Measurements from ENCODE around the gene NID2. TPM values are rescaled to one million over a fixed set of nuclear protein-coding genes. Genes with fewer than 3 reads are reported as not detected.

Gene NID2
- polyA plus RNA-seq, 1 of the 3 experiments (the other 2 are of a cell fraction): 22.7 TPM

DNA sequence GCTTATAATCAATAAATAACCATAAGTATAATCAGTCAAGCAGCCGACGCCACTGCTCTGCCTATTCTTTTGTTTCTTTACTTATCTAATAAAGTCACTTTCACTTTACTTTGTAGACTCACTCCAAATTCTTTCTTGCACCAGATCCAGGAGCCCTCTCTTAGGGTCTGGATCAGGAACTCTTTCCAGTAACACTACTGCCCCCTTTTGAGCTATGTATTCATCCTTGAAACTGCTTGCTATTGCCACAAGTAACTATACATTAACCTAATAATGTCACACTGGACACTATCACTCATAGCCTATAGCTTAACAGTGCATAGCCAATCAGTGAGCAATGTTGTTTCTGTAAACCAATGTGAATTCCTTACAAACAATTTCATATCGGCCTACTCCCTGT, 2.8 kb upstream of the NID2 start:
- Histone ChIP-seq H3K4me3 (ENCODE audit: low read depth in 2 of 2, low read length in 1 of 2) (no peak overlapping the region), H3K36me3 (replicated peaks in 1 of 2; ENCODE audit: control insufficient read depth in 1 of 2, insufficient read depth in 2 of 2, low read length in 1 of 2) (no peaks in the 10 kb centered on the region), H2AFZ (ENCODE audit: low read depth) (no peak overlapping the region), H3K79me2 (ENCODE audit: insufficient read depth) (peaks cover 15% of the 10 kb centered on the region), H3K27ac (ENCODE audit: low read depth in 2 of 2, low read length in 1 of 2) (no peak overlapping the region; a peak in 1 of 4 replicates), H3K9ac (no peak overlapping the region), H4K20me1 (ENCODE audit: insufficient read depth) (no peaks in the 10 kb centered on the region), H3K27me3 (ENCODE audit: insufficient read depth) (no peaks in the 10 kb centered on the region), H3K4me2 (no peak overlapping the region), H3K4me1 (ENCODE audit: control insufficient read depth in 1 of 2, insufficient read depth in 2 of 2, low read depth in 1 of 2, low read length in 1 of 2) (peaks cover 14 to 29% of the 10 kb centered on the region in 2 experiments; a peak in 3 of 4 replicates), H3K9me3 (no peaks in the 10 kb centered on the region), H3K9me2 (no peaks in the 10 kb centered on the region), H3F3A (replicated peaks; ENCODE audit: insufficient read depth) (peaks cover 36% of the 10 kb centered on the region)
- ChIA-PET CTCF (interaction anchor here (0.9 to 5.5 kb wide), 14 partner anchors 9 to 93 kb away, joined by 3 to 45 read pairs (median 4); no protein-coding TSS in a partner anchor), POLR2A (no interaction called here)
- WGBS (ENCODE audit: low lambda C conversion rate): 61% methylated on average over 3 of the region's 3 CpGs
- TF ChIP-seq CHD2 (IDR thresholded peaks at IDR 0.05; ENCODE audit: low read length, partially characterized antibody): no peak
- TF ChIP-seq FOXJ3 (CRISPR knock-in tag; IDR thresholded peaks at IDR 0.05): no peak
- TF ChIP-seq RAD21 (IDR thresholded peaks at IDR 0.05; ENCODE audit: low read length): peak; percentile 65
- TF ChIP-seq GATA2 (CRISPR knock-in tag; IDR thresholded peaks at IDR 0.05): no peak
- no peak for TF ChIP-seq TEAD4 (IDR thresholded peaks at IDR 0.05; ENCODE audit: borderline replicate concordance, insufficient read depth)
- TF ChIP-seq ELF1 (IDR thresholded peaks at IDR 0.05): no peak
- no peak for TF ChIP-seq TCF12 (IDR thresholded peaks at IDR 0.05)
- TF ChIP-seq RXRA (IDR thresholded peaks at IDR 0.05; ENCODE audit: borderline replicate concordance, low read depth): no peak
- TF ChIP-seq RCOR1 (IDR thresholded peaks at IDR 0.05; ENCODE audit: low read length): no peak
- no peak for TF ChIP-seq USF1 (IDR thresholded peaks at IDR 0.05; ENCODE audit: borderline replicate concordance, low read depth)
- TF ChIP-seq CTCF (IDR thresholded peaks at IDR 0.05): peak; percentile 60
- TF ChIP-seq EP300 (IDR thresholded peaks at IDR 0.05; ENCODE audit: borderline replicate concordance in 1 of 2, low read depth in 1 of 2, low read length in 1 of 2): no peak
- no peak for TF ChIP-seq TAF1 (IDR thresholded peaks at IDR 0.05; ENCODE audit: borderline replicate concordance, low read depth, low read length)
- no peak for TF ChIP-seq NRF1 (IDR thresholded peaks at IDR 0.05; ENCODE audit: low read depth, low read length)
- no peak for TF ChIP-seq PBX3 (IDR thresholded peaks at IDR 0.05)
- no peak for TF ChIP-seq EZH2phosphoT487 (IDR thresholded peaks at IDR 0.05; ENCODE audit: borderline replicate concordance, low read depth)
- TF ChIP-seq SMC3 (IDR thresholded peaks at IDR 0.05; ENCODE audit: low read depth, low read length): peak; percentile 38
- TF ChIP-seq FOXM1 (IDR thresholded peaks at IDR 0.05; ENCODE audit: low read depth): no peak
- no peak for TF ChIP-seq MXI1 (IDR thresholded peaks at IDR 0.05; ENCODE audit: low read depth, low read length)
- TF ChIP-seq, protein P1, sequence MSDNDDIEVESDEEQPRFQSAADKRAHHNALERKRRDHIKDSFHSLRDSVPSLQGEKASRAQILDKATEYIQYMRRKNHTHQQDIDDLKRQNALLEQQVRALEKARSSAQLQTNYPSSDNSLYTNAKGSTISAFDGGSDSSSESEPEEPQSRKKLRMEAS (IDR thresholded peaks at IDR 0.05; ENCODE audit: low read depth): no peak
- TF ChIP-seq FOSL2 (IDR thresholded peaks at IDR 0.05; ENCODE audit: borderline replicate concordance, low read depth): no peak
- TF ChIP-seq, protein P2, sequence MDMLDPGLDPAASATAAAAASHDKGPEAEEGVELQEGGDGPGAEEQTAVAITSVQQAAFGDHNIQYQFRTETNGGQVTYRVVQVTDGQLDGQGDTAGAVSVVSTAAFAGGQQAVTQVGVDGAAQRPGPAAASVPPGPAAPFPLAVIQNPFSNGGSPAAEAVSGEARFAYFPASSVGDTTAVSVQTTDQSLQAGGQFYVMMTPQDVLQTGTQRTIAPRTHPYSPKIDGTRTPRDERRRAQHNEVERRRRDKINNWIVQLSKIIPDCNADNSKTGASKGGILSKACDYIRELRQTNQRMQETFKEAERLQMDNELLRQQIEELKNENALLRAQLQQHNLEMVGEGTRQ (IDR thresholded peaks at IDR 0.05; ENCODE audit: borderline replicate concordance, low read depth, low read length): no peak
- no peak for TF ChIP-seq YY1 (IDR thresholded peaks at IDR 0.05; ENCODE audit: low read depth)
- no peak for DNase-seq

Data from SK-N-SH (cell line).